ENCODE data around the gene AIF1. TPM values are rescaled to one million over a fixed set of nuclear protein-coding genes. Genes with fewer than 3 reads are reported as not detected.
A peak's percentile ranks its signal among the peaks of the same experiment; 100 is the strongest.

AIF1 gene
- total and polyA plus RNA-seq, 2 experiments from 2014 or later = 13.3 to 33.7 TPM

- Mint-ChIP-seq H3K4me1 (peaks cover 28% of the 10 kb centered on the region; the same call in 2 of the 3 replicates), H3K36me3 (ENCODE audit: low read depth) (peaks cover 38% of the 10 kb centered on the region), H3K4me3 (peak overlapping the region; percentile 99), H3K9me3 (no peaks in the 10 kb centered on the region), H3K27me3 (ENCODE audit: insufficient read depth, low read depth, poor library complexity) (peaks cover 13% of the 10 kb centered on the region), H3K27ac (peak overlapping the region; percentile 100)
- Histone ChIP-seq H3K36me3 (ENCODE audit: insufficient read depth) (peaks cover 27% of the 10 kb centered on the region), H3K4me2 (peak overlapping the region; percentile 85), H3K27ac (ENCODE audit: low read depth) (peak overlapping the region; percentile 96), H3F3A (replicated peaks; ENCODE audit: low read depth) (peaks cover 18% of the 10 kb centered on the region), H3K4me3 (peak overlapping the region; percentile 88), H3K27me3 (ENCODE audit: insufficient read depth) (no peaks in the 10 kb centered on the region), H3K4me1 (ENCODE audit: insufficient read depth) (peaks cover 14% of the 10 kb centered on the region), H2AFZ (no peak overlapping the region), H3K9me2 (ENCODE audit: insufficient read depth) (no peaks in the 10 kb centered on the region), H3K79me2 (replicated peaks; ENCODE audit: insufficient read depth) (peaks cover 32% of the 10 kb centered on the region), H4K20me1 (replicated peaks; ENCODE audit: insufficient read depth) (peaks cover 12% of the 10 kb centered on the region; the same call in 1 of the 2 replicates)
- DNase-seq (ENCODE audit: low spot score) (peak; percentile 98), ATAC-seq (peak; percentile 79)
- TF ChIP-seq EZH2phosphoT487 (IDR thresholded peaks at IDR 0.05; ENCODE audit: unreplicated experiment) (no peak), POLR2AphosphoS5 (IDR thresholded peaks at IDR 0.05; ENCODE audit: low read depth) (peak; percentile 62), EZH2 (IDR thresholded peaks at IDR 0.05; ENCODE audit: low read depth, unreplicated experiment) (no peak), REST (IDR thresholded peaks at IDR 0.05; ENCODE audit: unreplicated experiment) (no peak), STAT1 (IDR thresholded peaks at IDR 0.05; ENCODE audit: unreplicated experiment) (no peak), ZNF331 (CRISPR knock-in tag; IDR thresholded peaks at IDR 0.05; ENCODE audit: low read depth) (no peak), ZNF114 (CRISPR knock-in tag; IDR thresholded peaks at IDR 0.05) (no peak), CTCF (conservative IDR thresholded peaks at IDR 0.05; ENCODE audit: low read depth in 2 of 2) (peak in 1 of 2 experiments; percentile 28; a peak in 2 of 4 replicates), NANOG (IDR thresholded peaks at IDR 0.05; ENCODE audit: borderline replicate concordance) (no peak), CREB1 (CRISPR knock-in tag; IDR thresholded peaks at IDR 0.05; ENCODE audit: low read depth) (no peak), JUNB (IDR thresholded peaks at IDR 0.05; ENCODE audit: unreplicated experiment) (no peak)
Observed at GRCh38 chr6:31652925-31653724, 38.1 kb downstream of the AIF1 start.
